HG03342 (cell line): ENCODE results near the gene NACC2.
"Not testable (repeated sequence)": the region's sequence is repeated elsewhere in the genome, so short reads cannot be mapped to it uniquely, and the experiment has no call there.

Experiments used
- ATAC-seq: cut with Tn5 transposase; IDR thresholded peaks from one replicate; pipeline ENCODE4 v1.9.1; 2021; ENCODE audit warnings: mild to moderate bottlenecking, moderate library complexity; ENCODE audit not compliant: unreplicated experiment

Gene NACC2

DNA sequence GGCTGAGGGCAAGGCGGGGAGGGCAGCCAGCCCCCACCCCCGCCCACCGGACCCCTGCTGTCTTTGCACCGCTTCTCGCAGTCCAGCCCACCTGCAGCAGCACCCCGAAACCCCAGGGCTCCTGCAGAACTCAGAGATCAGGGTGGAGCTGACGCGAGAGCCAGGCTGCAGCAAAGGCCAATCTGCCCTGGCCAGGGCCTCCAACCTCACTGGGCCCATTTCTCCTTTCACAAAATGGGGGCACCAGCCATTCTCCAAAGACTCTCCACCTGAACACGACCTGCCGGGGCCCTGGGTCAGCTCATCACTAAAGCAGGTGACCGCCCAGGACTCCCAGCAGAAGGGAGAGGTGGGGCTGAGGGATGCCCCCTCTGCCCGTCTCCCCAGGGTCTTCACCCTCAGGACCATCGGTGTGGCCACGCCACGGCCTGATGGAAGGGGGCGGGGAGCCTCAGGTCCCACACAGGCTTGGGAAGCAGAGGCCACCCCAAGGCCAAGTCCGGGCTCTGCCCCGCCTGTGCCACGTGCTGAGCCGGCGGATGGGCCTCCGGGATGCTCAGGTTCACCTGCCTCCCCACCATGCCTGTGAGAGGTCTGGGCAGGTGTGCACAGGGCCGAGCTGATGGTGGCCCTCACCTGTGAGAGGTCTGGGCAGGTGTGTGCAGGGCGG lies 13.1 kb downstream of the NACC2 start:
- ATAC-seq = no peak

DNA sequence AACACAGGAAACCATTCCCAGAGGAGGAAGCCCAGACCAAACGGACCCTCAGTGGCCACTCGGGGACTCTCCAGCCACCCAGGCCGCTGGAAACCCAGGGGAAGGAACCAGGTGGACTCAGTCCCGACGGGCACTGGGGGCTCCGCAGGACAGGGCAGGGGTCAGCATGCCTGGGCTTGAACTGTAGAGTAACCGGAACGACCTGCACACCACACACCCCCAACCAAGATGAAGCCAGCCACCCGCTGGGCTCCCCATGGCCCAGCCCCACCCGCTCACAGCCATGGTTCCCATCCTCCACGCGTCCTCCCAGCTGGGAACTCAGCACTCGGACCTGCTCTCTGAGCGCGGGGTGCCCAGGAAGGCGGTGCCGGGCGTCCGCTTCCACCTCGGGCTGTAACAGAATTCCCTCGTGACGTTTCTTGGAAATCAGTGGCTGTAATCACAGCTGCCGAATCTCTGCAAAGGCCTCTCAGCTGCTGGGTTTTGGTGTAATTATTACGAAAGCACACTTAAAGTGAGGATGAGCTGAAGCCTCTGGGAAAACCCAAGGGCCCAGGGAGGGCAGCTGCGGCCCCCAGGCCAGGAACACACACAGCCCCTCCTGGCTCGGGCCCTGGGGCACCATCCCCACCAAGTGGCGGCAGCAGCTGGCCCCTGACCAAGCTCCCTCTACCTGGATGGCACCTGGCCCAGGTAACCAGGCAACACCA lies 13.8 kb downstream of the NACC2 start:
- ATAC-seq = no peak

- no peak for ATAC-seq
Measured at GRCh38 chr9:136080716-136081112, 14.4 kb downstream of the NACC2 start.

GRCh38 chr9:136079916-136080246 lies 15.2 kb downstream of the NACC2 start:
- no peak for ATAC-seq

DNA sequence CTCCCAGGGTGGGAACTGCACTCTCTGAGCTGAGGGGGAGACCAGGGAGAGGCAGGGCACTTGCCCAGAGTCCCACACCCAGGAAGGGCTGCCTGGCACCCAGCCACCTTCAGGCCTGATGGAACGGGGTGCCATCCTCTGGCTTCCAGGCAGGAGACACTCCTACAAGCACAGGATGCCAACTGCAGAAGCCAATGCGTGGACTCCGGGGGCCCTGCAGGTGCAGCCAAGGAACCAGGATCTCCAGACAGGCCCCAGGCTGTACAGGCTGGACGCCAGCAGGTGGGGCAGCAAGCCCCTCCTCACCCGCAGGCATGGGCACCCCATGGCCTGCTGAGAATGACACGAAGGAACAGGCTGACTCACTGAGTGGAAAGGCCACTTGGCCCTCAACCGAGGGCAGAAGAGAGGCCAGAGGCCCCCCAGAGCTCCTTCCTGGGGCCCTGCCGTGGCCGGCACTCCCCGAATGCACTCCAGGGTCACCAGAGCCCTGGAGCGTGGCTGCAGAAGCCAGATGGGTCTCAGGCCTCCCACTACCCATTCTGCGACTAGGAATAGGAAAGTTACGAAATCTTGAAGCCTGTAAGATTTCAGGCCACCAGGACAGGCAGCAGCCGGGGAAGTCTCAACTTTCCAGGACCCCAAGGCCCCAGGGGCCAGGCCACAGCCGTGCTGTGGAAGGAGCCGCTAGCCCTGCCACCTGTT lies 15.7 kb downstream of the NACC2 start:
- ATAC-seq = no peak

- no peak for ATAC-seq
Measured at GRCh38 chr9:136078498-136079011, 16.5 kb downstream of the NACC2 start.

DNA sequence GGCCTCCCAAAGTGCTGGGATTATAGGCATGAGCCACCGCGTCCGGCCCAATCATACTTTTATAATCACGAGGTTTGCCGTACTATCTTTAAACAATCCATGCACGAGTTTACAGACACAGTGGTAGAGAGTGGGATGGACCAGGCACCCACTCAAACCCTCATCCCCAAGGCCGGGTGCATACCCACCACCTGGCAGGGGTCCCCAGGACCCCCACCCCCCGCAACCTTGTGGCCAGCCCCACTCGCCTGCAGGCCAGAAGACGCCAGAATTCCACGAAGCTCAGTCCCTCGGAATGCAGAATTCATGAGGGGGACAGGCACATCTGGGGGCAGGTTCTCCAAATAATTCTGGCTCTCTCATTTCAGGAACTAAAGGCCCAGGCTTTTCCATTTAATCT lies 17.1 kb downstream of the NACC2 start:
- no peak for ATAC-seq

DNA sequence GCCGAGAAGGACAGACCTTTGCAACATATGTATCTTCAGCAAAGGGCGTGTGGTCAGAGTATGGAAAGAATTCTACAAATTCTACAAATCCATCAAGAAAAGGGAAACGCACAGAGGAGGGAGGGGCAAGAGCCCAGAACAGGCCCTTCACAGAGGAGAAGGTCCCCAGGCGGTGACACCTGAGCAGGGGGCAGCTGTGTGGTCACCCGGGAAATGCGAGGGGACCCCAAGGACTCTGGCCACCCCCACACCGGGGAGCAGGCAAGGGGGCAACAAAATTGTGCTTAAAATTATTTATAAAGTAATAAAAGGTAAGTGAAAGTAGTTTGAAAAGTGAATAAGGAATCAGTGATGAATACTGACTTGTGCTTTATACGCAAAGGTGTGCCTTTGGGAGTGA lies 17.6 kb downstream of the NACC2 start:
- ATAC-seq = no peak

GRCh38 chr9:136075881-136076678 lies 19.0 kb downstream of the NACC2 start:
- no peak for ATAC-seq

DNA sequence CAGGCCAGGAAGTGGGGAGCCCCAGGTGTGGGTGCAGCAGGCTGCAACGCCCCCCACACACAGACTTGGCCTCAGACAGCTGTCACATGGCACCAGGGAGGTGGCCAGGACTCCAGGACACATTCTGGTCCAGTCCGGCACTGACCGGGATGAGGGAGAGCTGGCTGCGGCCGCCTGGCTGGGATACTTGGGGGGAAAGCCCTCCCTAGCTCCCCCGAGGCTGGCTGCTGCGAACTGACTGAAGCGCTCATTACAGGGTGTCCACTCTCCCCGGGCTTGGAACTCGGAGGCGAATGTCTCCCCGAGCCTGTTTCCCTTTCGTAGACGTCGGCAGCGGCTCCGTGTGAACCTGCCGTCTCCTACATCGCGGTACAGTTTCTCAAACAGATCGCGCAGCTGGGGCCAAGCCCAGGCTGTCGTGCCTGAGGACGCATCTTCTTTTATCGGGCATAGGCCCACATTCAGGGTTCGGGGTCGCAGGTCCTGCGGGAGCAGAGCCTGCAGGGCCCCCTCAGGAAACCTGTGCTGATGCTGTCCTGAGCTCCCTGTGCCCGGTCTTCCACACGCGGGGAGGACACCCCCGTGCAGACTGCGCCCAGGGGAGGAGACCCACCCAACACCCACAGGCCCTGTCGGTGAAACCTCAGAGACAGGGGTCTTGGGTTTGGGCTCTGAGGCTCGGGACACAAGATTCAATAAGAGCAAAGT lies 19.8 kb downstream of the NACC2 start:
- ATAC-seq = no peak

- ATAC-seq = no peak
Measured at GRCh38 chr9:136074706-136075105, 20.4 kb downstream of the NACC2 start.

DNA sequence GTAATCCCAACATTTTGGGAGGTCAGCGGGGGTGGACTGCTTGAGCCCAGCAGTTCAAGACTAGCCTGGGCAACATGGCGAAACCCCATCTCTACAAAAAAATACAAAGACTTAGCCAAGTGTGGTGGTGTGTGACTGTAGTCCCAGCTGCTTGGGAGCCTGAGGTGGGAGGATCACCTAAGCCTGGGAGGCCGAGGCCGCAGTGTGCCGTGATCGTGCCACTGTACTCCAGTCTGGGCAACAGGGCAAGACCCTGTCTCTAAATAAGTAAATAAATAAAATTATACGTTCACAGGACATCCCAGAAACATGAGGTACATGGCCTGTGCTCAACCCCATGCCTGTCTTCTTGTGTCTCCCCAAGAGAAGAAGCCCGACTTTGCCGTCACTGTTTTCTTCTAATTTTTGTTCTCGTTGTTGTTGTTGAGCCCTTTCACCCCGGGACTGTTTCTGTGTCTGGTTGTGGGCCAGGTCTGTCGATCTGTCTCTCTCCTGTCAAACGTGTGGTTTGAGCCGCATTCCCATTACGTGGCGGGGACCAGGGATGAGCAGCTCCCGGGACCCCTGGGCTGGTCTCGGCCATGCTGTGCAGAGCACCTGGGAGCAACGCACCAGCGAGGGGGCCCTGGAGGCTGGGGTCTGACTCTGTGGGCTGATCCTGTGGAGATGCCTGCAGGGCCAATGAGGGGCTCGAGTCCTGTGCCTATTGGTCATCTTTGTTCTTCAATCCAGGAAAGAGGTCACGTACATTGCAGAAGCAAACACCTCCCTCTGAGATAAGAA lies 32.2 kb downstream of the NACC2 start:
- no peak for ATAC-seq

DNA sequence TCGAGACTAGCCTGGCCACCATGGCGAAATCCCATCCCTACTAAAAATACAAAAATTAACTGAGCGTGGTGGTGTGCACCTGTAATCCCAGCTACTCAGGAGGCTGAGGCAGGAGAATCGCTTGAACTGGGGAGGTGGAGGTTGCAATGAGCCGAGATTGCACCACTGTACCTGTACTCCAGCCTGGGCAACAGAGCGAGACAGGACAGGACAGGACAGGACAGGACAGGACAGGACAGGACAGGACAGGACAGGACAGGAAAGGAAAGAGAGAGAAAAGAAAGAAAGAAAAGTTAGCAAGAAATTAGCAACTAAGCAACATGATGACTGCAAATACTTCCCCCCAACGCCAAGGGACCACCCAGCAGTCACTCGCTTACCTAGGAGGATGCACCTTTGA lies 33.2 kb downstream of the NACC2 start:
- not testable (repeated sequence) for ATAC-seq

DNA sequence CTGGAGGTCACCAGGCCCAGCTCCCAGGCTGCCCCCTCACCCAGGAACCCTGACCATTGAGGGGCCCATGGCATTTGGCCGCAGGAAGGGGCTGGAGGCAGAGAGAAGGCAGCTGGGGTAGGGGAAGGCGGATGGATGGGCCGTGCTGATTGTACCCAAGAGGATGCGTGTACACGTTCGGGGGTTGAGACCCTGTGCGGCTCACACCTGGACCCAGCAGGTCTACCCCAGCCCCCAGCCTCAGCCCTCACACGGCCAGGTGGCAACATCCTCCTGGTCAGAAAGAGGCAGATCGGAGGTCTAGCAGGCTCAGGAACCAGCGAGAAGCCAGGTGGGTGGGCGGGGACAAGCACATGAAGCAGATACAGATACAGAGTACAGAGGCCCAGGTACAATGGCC lies 33.7 kb downstream of the NACC2 start:
- ATAC-seq = no peak

GRCh38 chr9:136060671-136061371 lies 34.3 kb downstream of the NACC2 start:
- no peak for ATAC-seq

DNA sequence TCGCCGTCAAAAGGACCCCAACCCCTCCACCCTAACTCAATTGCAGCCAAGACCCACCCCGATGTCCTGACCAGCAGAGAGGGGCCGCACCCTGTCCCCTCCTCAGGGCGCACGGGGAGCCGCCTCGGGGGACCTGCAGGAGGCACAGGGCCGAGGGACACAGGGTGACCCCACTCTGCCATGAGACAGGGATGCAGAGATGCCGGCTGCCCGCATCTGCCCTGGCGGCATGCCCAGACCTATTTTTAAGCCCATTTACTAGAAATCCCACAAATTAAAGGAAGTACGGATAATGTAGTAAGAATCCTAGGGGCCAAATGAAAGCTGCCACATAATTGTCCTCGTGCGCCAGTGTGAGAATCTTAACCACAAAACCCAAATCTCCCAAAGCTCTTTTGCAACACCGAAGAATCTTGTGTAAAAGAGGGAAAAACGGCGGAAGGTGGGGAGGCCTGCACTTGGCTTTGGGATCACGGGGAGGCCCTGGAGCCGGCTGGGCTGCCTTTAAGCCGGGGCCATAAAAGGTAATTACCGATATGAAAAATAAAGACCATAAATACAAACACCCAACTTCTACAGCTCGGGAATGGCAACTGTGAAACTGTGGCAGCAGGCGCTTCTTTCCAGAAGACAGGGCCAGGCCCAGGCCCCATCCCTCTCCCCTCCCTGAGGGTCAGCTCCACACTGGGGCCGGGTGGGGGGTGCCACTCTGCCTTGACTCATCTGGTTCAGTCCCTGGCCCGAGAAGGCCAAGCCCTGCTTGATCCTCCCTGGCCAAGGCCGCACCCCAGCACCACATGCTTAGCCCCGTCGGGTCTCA lies 35.0 kb downstream of the NACC2 start:
- ATAC-seq = no peak

DNA sequence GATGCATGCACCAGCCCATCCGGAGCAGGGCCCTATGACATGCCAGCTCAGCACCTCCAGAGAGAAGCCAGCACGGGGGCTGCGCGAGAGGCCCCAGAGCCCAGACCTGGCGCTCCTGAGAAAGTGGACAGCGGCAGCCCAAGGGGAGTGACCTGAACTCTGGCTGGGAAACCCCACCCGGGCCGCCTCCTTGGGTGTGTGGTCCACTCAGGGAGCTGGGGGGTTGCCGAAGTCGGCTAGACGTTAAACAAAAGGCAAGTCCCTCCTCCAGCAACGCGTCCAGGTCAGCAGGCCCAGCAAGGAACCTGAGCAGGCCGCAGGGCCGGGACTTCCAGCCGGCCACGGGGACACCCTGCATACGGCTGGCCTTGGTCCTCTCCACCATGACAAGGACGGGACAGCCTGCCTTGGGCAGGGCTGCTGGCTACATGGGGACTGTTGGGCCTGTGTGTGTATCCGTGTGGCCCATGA lies 35.7 kb downstream of the NACC2 start:
- ATAC-seq = no peak

- ATAC-seq = no peak
Measured at GRCh38 chr9:136058801-136059302, 36.2 kb downstream of the NACC2 start.
